Testis (tissue), 2 donors: Measurements from ENCODE around the gene VEGFA.

Source experiments
- CTCF ChIP-seq, 3 experiments: fragments of 450-650 bp in 2 of 3; fragments of 200-600 bp in 1 of 3; sonication (generic) in 1 of 3; IDR thresholded peaks; one replicate each; pipeline ENCODE4 v1.5.1; 2016 to 2019; ENCODE audit warnings: antibody characterized with exemption in 3 of 3, mild to moderate bottlenecking in 2 of 3, moderate library complexity in 1 of 3
- POLR2A ChIP-seq: fragments of 450-650 bp; IDR thresholded peaks from one replicate; pipeline ENCODE4 v1.6.1; 2017; ENCODE audit warnings: antibody characterized with exemption, mild to moderate bottlenecking, moderate library complexity

GRCh38 chr6:43814111-43814510, 44.1 kb downstream of the VEGFA start:
- no peak for TF ChIP-seq POLR2A
- TF ChIP-seq CTCF (IDR thresholded peaks at IDR 0.05) = no peak
